Smooth muscle cell (in vitro differentiated cells): ENCODE results near the gene NDUFAF2. TPM values are rescaled to one million over a fixed set of nuclear protein-coding genes. Genes with fewer than 3 reads are reported as not detected.
"Not testable (repeated sequence)": the region's sequence is repeated elsewhere in the genome, so short reads cannot be mapped to it uniquely, and the experiment has no call there.

Source experiments
- DNase-seq: peaks from one replicate; lab custom pipeline; 2025; ENCODE audit not compliant: unreplicated experiment; lab: John Stamatoyannopoulos, UW
- H2AFZ ChIP-seq: fragments of 200-600 bp; sonication (generic); 2 replicates; pipeline ENCODE4 v1.6.0; 2016; ENCODE audit warnings: antibody characterized with exemption, low read depth, mild to moderate bottlenecking
- H3F3A ChIP-seq: fragments of 200-600 bp; sonication (generic); 2 replicates; pipeline ENCODE4 v1.6.0; 2017; ENCODE audit warnings: antibody characterized with exemption, low read depth
- H3K27ac ChIP-seq: fragments of 200-600 bp; sonication (generic); 2 replicates; pipeline ENCODE4 v1.5.1; 2016; ENCODE audit warnings: low read depth, mild to moderate bottlenecking
- H3K27me3 ChIP-seq: fragments of 200-600 bp; sonication (generic); 2 replicates; pipeline ENCODE4 v1.6.1; 2016; ENCODE audit warnings: low read depth, mild to moderate bottlenecking
- H3K36me3 ChIP-seq: fragments of 200-600 bp; sonication (generic); 2 replicates; pipeline ENCODE4 v1.5.1; 2016; ENCODE audit warnings: low read depth
- H3K4me1 ChIP-seq: fragments of 200-600 bp; sonication (generic); 2 replicates; pipeline ENCODE4 v1.5.1; 2016; ENCODE audit warnings: low read depth
- H3K4me2 ChIP-seq: fragments of 200-600 bp; sonication (generic); 2 replicates; pipeline ENCODE4 v1.6.0; 2016; ENCODE audit warnings: mild to moderate bottlenecking
- H3K4me3 ChIP-seq: fragments of 200-600 bp; sonication (generic); 2 replicates; pipeline ENCODE4 v1.5.1; 2016; ENCODE audit warnings: mild to moderate bottlenecking
- H3K79me2 ChIP-seq: fragments of 200-600 bp; sonication (generic); 2 replicates; pipeline ENCODE4 v1.6.0; 2016; ENCODE audit warnings: low read depth, mild to moderate bottlenecking
- H3K9ac ChIP-seq: fragments of 200-600 bp; sonication (generic); 2 replicates; pipeline ENCODE4 v1.6.0; 2016; ENCODE audit warnings: low read depth
- H3K9me3 ChIP-seq: fragments of 200-600 bp; sonication (generic); replicated peaks from 2 replicates; pipeline ENCODE4 v1.5.1; 2016; ENCODE audit warnings: low read depth
- H4K20me1 ChIP-seq: fragments of 200-600 bp; sonication (generic); 2 replicates; pipeline ENCODE4 v1.6.0; 2016; ENCODE audit warnings: low read depth
- WGBS: methylation state at CpG from one replicate; pipeline ENCODE4 v1.1.7; 2016; ENCODE audit warnings: low lambda C conversion rate; 5-methylcytosine and 5-hydroxymethylcytosine counted together
- polyA plus RNA-seq: library from polyadenylated mRNA; unstranded; fragments of >200 nt; fragmentation: Nextera tagmentation; extraction: Ambion mirVana; gene quantifications from 2 replicates; pipeline ENCODE4 v1.2.1, GENCODE V29; 2016
- total RNA-seq: library from RNA; depleted of rRNA; stranded (reverse); fragments of >200 nt; gene quantifications from 2 replicates; pipeline ENCODE4 v1.2.3, GENCODE V29; 2014
- TF ChIP-seq, protein P1 (sequence below): fragments of 200-600 bp; sonication (generic); IDR thresholded peaks from 2 replicates; pipeline ENCODE4 v1.5.1; 2017; ENCODE audit warnings: borderline replicate concordance, mild to moderate bottlenecking, antibody characterized with exemption; ENCODE audit not compliant: insufficient read depth, poor library complexity, severe bottlenecking

The NDUFAF2 gene
- total and polyA plus RNA-seq, 2 experiments from 2014 or later = 39.1 to 71.2 TPM

DNA sequence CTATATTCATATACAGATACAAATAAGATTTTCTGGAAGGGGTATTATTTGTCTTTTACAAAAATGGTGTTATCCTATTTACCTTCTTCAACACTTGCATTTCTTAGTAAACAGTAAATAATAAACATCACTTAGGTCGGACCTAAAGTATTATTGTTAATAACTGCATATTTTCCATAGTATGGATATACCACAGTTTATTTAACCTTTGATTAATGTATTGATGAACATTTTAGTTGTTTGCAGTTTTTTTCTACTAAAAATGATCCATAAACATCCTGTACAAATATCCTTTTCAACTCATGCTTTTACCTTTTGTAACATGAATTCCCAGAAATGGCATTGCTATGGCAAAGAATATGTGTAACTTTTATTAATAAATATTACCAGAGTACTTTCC, 83.4 kb downstream of the NDUFAF2 start:
- Histone ChIP-seq H3K4me2 (no peak overlapping the region), H2AFZ (no peak overlapping the region), H3K4me1 (no peaks in the 10 kb centered on the region), H3K4me3 (no peak overlapping the region), H3K9me3 (no peaks in the 10 kb centered on the region), H3K27ac (no peak overlapping the region), H3K9ac (no peak overlapping the region), H4K20me1 (peaks cover 9% of the 10 kb centered on the region), H3F3A (peaks cover 8% of the 10 kb centered on the region), H3K36me3 (no peaks in the 10 kb centered on the region), H3K79me2 (peaks cover 3% of the 10 kb centered on the region), H3K27me3 (no peaks in the 10 kb centered on the region)
- DNase-seq = no peak
- 97% methylated on average over 1 of the region's 1 CpG for WGBS
- TF ChIP-seq, protein P1, sequence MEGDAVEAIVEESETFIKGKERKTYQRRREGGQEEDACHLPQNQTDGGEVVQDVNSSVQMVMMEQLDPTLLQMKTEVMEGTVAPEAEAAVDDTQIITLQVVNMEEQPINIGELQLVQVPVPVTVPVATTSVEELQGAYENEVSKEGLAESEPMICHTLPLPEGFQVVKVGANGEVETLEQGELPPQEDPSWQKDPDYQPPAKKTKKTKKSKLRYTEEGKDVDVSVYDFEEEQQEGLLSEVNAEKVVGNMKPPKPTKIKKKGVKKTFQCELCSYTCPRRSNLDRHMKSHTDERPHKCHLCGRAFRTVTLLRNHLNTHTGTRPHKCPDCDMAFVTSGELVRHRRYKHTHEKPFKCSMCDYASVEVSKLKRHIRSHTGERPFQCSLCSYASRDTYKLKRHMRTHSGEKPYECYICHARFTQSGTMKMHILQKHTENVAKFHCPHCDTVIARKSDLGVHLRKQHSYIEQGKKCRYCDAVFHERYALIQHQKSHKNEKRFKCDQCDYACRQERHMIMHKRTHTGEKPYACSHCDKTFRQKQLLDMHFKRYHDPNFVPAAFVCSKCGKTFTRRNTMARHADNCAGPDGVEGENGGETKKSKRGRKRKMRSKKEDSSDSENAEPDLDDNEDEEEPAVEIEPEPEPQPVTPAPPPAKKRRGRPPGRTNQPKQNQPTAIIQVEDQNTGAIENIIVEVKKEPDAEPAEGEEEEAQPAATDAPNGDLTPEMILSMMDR = no peak

DNA sequence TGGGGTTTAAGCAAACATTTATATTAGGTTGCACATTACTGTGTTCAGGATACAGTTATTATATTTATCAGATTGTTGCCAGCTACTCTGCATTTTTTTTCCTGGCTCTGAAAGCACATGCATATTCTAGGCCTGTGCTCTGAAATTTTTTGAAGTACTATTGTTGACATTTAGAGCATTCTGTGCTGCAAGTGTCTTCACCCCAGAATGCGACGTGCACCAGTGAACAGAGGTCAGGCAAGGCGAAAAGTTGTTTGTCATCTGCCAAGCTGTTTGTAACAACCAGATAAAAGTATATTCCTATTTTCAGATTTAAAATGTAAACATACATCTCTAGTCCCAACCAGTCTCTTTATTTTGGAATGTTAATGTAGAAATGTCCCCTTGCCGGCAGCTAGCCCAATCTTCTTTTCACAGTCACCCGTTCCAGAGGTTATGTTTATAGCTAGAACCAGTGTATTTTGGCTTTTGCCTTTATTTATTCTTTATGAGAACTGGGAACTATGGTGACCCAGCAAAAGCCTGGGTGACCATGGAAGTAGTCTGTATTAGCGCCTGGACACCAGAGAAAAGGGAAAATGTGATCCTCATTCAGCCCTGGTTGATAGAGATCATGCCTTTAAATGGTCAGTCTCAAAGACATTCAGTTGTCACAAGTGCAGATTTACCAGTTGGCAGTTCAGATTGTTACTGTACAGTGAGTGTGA, 84.6 kb downstream of the NDUFAF2 start:
- WGBS = 58% methylated on average over 6 of the region's 6 CpGs
- peaks cover 9% of the 10 kb centered on the region for H4K20me1 ChIP-seq
- DNase-seq = no peak
- H3K4me3 ChIP-seq = no peak overlapping the region
- H3K9me3 ChIP-seq = no peaks in the 10 kb centered on the region
- H3F3A ChIP-seq = peaks cover 8% of the 10 kb centered on the region
- no peak overlapping the region for H3K9ac ChIP-seq
- TF ChIP-seq, protein P1 = no peak
- H3K79me2 ChIP-seq = peaks cover 3% of the 10 kb centered on the region
- no peaks in the 10 kb centered on the region for H3K36me3 ChIP-seq
- H3K4me2 ChIP-seq = peak overlapping the region; percentile 15
- H2AFZ ChIP-seq = no peak overlapping the region
- H3K4me1 ChIP-seq = no peaks in the 10 kb centered on the region
- no peaks in the 10 kb centered on the region for H3K27me3 ChIP-seq
- H3K27ac ChIP-seq = peak overlapping the region; percentile 57

DNA sequence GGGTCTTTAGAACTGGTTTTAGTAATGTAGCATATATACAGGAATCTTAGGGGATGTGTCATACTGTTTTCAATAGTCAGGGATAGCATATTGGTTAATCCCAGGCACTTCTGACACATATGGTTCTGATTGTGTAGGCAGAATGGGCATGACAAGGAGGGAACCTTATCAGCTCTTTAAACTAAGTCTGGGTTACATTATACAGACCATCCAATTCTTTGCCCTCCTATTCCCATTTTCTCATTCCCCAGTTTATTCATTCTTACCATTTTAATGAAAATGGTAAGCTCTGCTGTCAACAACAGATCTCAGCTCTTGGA, 85.1 kb downstream of the NDUFAF2 start:
- Histone ChIP-seq H3K9ac (no peak overlapping the region), H3K9me3 (no peaks in the 10 kb centered on the region), H3K4me1 (no peaks in the 10 kb centered on the region), H2AFZ (no peak overlapping the region), H3K4me2 (no peak overlapping the region), H4K20me1 (peaks cover 9% of the 10 kb centered on the region), H3K36me3 (no peaks in the 10 kb centered on the region), H3K27ac (peak overlapping the region; percentile 57), H3K27me3 (no peaks in the 10 kb centered on the region), H3F3A (peaks cover 8% of the 10 kb centered on the region), H3K79me2 (peaks cover 3% of the 10 kb centered on the region), H3K4me3 (no peak overlapping the region)
- TF ChIP-seq, protein P1 = no peak
- no peak for DNase-seq

DNA sequence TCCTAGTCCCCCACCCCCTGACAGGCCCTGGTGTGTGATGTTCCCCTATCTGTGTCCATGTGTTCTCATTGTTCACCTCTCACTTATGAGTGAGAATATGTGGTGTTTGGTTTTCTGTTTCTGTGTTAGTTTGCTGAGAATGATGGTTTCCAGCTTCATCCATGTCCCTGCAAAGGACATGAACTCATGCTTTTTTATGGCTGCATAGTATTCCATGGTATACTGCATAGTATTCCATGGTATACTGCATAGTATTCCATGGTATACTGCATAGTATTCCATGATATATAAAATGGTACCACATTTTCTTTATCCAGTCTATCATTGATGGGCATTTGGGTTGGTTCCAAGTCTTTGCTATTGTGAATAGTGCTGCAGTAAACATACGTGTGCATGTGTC, 86.3 kb downstream of the NDUFAF2 start:
- not testable (repeated sequence) for H3K27ac ChIP-seq, DNase-seq, H4K20me1 ChIP-seq, H3K79me2 ChIP-seq, H3K4me1 ChIP-seq, H3K4me2 ChIP-seq, H2AFZ ChIP-seq, H3K9me3 ChIP-seq, H3K4me3 ChIP-seq, H3K9ac ChIP-seq, H3K36me3 ChIP-seq, H3F3A ChIP-seq, H3K27me3 ChIP-seq
- 100% methylated on average over 1 of the region's 1 CpG for WGBS
